CD4-positive, alpha-beta T cell (primary cell): ENCODE results near the gene HBS1L. TPM values are rescaled to one million over a fixed set of nuclear protein-coding genes. Genes with fewer than 3 reads are reported as not detected.

ENCODE experiments used
- ATAC-seq: fragments of 200-7000 bp; cut with Tn5 transposase; one replicate; pipeline ENCODE4 v1.10.0; 2022; ENCODE audit warnings: mild to moderate bottlenecking; ENCODE audit not compliant: poor library complexity
- CTCF ChIA-PET: fragments of 350-600 bp; sonication (Branson Sonifier 250); formaldehyde crosslinking; loops from one replicate; lab custom pipeline; 2021; ENCODE audit warnings: antibody characterized with exemption, inconsistent platforms; lab: Charles Lee
- POLR2A ChIA-PET: fragments of 350-600 bp; sonication (Branson Sonifier 250); formaldehyde crosslinking; loops from one replicate; lab custom pipeline; 2021; ENCODE audit warnings: antibody characterized with exemption, inconsistent platforms; lab: Charles Lee
- DNase-seq, 14 experiments: peaks; one replicate each; pipeline ENCODE4 v3.0.0-alpha.2; 2013 to 2020; ENCODE audit warnings: mixed read lengths in 2 of 14
- H3K27ac ChIP-seq, 2 donors: one replicate each; pipeline versions ENCODE4 v1.5.1 to v1.7.0; 2013; ENCODE audit warnings: low read length in 2 of 2, low read depth in 1 of 2, mild to moderate bottlenecking in 1 of 2
- H3K27me3 ChIP-seq, 2 experiments: 1 replicate in 1 of 2; 2 replicates in 1 of 2; pipeline versions ENCODE4 v1.6.1 to v1.7.0; 2013; ENCODE audit warnings: low read length in 2 of 2, control low read depth in 1 of 2, mild to moderate bottlenecking in 1 of 2, moderate library complexity in 1 of 2; ENCODE audit not compliant: insufficient read depth in 2 of 2, control insufficient read depth in 1 of 2
- H3K36me3 ChIP-seq: one replicate; pipeline ENCODE4 v1.6.1; 2013; ENCODE audit warnings: low read length, control low read depth; ENCODE audit not compliant: insufficient read depth
- H3K4me1 ChIP-seq: one replicate; pipeline ENCODE4 v1.6.1; 2013; ENCODE audit warnings: low read length, control low read depth; ENCODE audit not compliant: insufficient read depth
- H3K4me3 ChIP-seq: one replicate; pipeline ENCODE4 v1.5.1; 2013; ENCODE audit warnings: mild to moderate bottlenecking, low read length, moderate library complexity
- H3K9me3 ChIP-seq, 2 experiments: 1 replicate in 1 of 2; 2 replicates in 1 of 2; pipeline versions ENCODE4 v1.6.1 to v1.7.0; 2013; ENCODE audit warnings: low read length in 2 of 2, mild to moderate bottlenecking in 2 of 2, control low read depth in 1 of 2, moderate library complexity in 1 of 2; ENCODE audit not compliant: control insufficient read depth in 1 of 2, insufficient read depth in 1 of 2
- H3K27ac Mint-ChIP-seq: one replicate; pipeline ENCODE4 v1.8.0; 2020; ENCODE audit warnings: mixed read lengths
- H3K27me3 Mint-ChIP-seq: one replicate; pipeline ENCODE4 v1.8.0; 2021; ENCODE audit warnings: mixed read lengths
- H3K36me3 Mint-ChIP-seq: one replicate; pipeline ENCODE4 v1.8.0; 2021; ENCODE audit warnings: low read depth, mixed read lengths
- H3K4me1 Mint-ChIP-seq: one replicate; pipeline ENCODE4 v1.8.0; 2021; ENCODE audit warnings: low read depth, mixed read lengths
- H3K4me3 Mint-ChIP-seq: one replicate; pipeline ENCODE4 v1.8.0; 2020; ENCODE audit warnings: mild to moderate bottlenecking, mixed read lengths
- H3K9me3 Mint-ChIP-seq: one replicate; pipeline ENCODE4 v1.8.0; 2020; ENCODE audit warnings: mixed read lengths
- intact Hi-C, 2 experiments: fragments of 100-400 bp; cut with DNase I in 1 of 2; cut with micrococcal nuclease in 1 of 2; formaldehyde crosslinking; loops; one replicate each; pipeline versions ENCODE4 v1.15.1 to v1.9.0; 2023 to 2025; cut with DNase I, micrococcal nuclease
- total RNA-seq, 174 experiments: library from RNA in 2 of 174; stranded (reverse) in 2 of 174; gene quantifications; one replicate each; pipeline ENCODE4 v1.2.3 and lab custom pipeline; 2021 to 2026
- TF ChIP-seq, protein P1 (sequence below): fragments of 200-600 bp; IDR thresholded peaks from one replicate; pipeline ENCODE4 v1.8.0; 2022; ENCODE audit warnings: antibody characterized with exemption, mild to moderate bottlenecking

HBS1L gene
- total RNA-seq, 2 experiments from 2014 or later, result 106 to 117 TPM

DNA sequence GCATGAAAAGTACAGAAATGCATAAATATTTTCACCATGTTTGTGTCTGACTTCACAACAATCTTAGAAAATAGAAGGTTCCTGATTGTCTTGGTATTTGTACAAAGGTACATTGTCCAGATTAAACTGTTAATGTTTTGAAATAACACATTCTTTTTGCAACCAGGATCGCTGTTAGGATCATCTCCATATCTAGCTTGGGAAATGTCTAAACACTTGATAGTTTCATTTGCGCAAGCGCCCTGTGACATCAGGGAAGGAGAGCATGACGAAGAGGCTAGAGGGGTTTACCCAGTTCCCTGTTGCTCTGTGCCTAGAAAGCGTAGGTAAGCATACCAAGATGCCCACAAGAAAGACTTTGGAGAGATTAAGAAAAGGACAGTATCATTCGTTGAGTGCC, 124.2 kb downstream of the HBS1L start:
- Mint-ChIP-seq H3K27me3 (no peaks in the 10 kb centered on the region), H3K27ac (no peak overlapping the region), H3K36me3 (no peaks in the 10 kb centered on the region), H3K4me1 (no peaks in the 10 kb centered on the region), H3K9me3 (no peaks in the 10 kb centered on the region), H3K4me3 (no peak overlapping the region)
- Histone ChIP-seq H3K27me3 (no peaks in the 10 kb centered on the region), H3K4me1 (no peaks in the 10 kb centered on the region), H3K4me3 (no peak overlapping the region), H3K36me3 (no peaks in the 10 kb centered on the region), H3K9me3 (no peaks in the 10 kb centered on the region), H3K27ac (no peak overlapping the region)
- CTCF ChIA-PET, result no interaction called here
- ATAC-seq, result no peak
- POLR2A ChIA-PET, result interaction anchor here (0.6 kb wide), 1 partner anchor 44 kb away, joined by 3 read pairs; no protein-coding TSS in a partner anchor
- TF ChIP-seq, protein P1, sequence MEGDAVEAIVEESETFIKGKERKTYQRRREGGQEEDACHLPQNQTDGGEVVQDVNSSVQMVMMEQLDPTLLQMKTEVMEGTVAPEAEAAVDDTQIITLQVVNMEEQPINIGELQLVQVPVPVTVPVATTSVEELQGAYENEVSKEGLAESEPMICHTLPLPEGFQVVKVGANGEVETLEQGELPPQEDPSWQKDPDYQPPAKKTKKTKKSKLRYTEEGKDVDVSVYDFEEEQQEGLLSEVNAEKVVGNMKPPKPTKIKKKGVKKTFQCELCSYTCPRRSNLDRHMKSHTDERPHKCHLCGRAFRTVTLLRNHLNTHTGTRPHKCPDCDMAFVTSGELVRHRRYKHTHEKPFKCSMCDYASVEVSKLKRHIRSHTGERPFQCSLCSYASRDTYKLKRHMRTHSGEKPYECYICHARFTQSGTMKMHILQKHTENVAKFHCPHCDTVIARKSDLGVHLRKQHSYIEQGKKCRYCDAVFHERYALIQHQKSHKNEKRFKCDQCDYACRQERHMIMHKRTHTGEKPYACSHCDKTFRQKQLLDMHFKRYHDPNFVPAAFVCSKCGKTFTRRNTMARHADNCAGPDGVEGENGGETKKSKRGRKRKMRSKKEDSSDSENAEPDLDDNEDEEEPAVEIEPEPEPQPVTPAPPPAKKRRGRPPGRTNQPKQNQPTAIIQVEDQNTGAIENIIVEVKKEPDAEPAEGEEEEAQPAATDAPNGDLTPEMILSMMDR, result no peak
- DNase-seq, result no peak
- intact Hi-C loops, result no loop called here

DNA sequence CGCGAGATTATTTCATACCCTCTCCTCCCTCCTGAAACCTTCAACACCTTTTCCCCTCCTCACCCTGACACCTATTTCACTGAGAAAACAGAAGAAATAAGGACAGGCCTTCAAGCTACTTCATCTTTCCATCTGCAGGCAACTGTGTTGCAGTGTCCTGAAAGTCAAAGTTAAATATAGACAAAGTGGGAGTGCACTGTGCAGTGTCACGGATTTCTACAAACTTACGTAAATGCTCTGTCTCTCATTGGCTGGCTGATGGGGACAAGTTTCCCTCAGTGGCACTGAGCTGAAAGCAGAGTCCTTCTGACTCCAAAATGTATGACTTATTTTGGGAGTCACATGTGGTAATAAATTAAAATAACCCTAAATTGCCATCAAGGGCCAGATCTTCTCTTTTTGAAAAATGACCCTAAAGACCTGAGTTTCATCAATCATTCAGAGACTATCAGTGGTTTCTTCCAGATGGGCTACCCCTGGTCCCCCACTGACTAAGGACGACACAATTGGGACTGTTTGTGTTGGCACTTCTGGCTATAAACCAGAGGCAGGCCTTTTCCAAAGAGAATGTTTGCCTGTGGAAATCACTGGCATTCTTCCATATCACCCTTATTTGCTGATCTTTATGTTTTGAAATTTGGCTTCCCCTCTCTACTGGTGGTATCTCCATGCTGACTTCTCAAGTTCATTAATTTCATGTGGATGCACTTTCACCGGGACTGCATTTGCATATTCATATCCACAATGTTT, 126.3 kb downstream of the HBS1L start:
- Histone ChIP-seq H3K9me3 (no peaks in the 10 kb centered on the region), H3K36me3 (no peaks in the 10 kb centered on the region), H3K4me1 (no peaks in the 10 kb centered on the region), H3K27ac (no peak overlapping the region), H3K4me3 (no peak overlapping the region), H3K27me3 (no peaks in the 10 kb centered on the region)
- no peak overlapping the region for H3K4me3 Mint-ChIP-seq
- TF ChIP-seq, protein P1, result no peak
- ATAC-seq (no peak), DNase-seq (no peak)
- no peak overlapping the region for H3K27ac Mint-ChIP-seq
- CTCF ChIA-PET, result no interaction called here
- H3K4me1 Mint-ChIP-seq, result no peaks in the 10 kb centered on the region
- H3K9me3 Mint-ChIP-seq, result no peaks in the 10 kb centered on the region
- H3K36me3 Mint-ChIP-seq, result no peaks in the 10 kb centered on the region
- POLR2A ChIA-PET, result no interaction called here
- intact Hi-C loops, result no loop called here
- H3K27me3 Mint-ChIP-seq, result no peaks in the 10 kb centered on the region

DNA sequence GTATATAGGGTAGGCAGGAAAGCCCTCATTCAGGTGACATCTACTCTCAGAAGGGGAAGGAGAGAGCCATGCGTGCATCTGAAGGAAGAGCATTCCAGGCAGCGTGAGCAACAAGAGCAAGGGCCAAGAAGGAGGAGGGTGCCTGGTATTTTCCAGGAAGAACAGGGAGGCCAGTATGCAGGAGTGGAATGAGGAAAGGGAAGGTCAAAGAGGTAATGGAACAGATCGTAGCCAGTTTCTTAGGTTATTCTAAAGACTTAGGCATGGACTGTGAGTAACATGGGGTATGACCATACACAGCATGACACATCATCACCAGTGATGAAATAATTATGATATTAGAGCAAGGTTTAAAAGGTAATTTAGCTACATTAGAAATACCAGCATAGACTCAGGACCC, 128.8 kb downstream of the HBS1L start:
- DNase-seq (no peak), ATAC-seq (no peak)
- H3K36me3 ChIP-seq, result no peaks in the 10 kb centered on the region
- Mint-ChIP-seq H3K9me3 (no peaks in the 10 kb centered on the region), H3K36me3 (no peaks in the 10 kb centered on the region), H3K4me3 (no peak overlapping the region), H3K27ac (no peak overlapping the region), H3K4me1 (no peaks in the 10 kb centered on the region), H3K27me3 (no peaks in the 10 kb centered on the region)
- TF ChIP-seq, protein P1, result no peak
- H3K27ac ChIP-seq, result no peak overlapping the region
- ChIA-PET POLR2A (no interaction called here), CTCF (interaction anchor here (1.1 kb wide), 1 partner anchor 80 kb away, joined by 3 read pairs; no protein-coding TSS in a partner anchor)
- no peaks in the 10 kb centered on the region for H3K27me3 ChIP-seq
- H3K9me3 ChIP-seq, result no peaks in the 10 kb centered on the region
- H3K4me1 ChIP-seq, result no peaks in the 10 kb centered on the region
- intact Hi-C loops, result no loop called here
- H3K4me3 ChIP-seq, result no peak overlapping the region
